HG02970 (cell line): ENCODE results near the gene CT45A3.
"Not testable (repeated sequence)": the region's sequence is repeated elsewhere in the genome, so short reads cannot be mapped to it uniquely, and the experiment has no call there.

ENCODE experiments used
- ATAC-seq: cut with Tn5 transposase; IDR thresholded peaks from one replicate; pipeline ENCODE4 v1.9.1; 2021; ENCODE audit warnings: mild to moderate bottlenecking, moderate library complexity, moderate number of reproducible peaks; ENCODE audit not compliant: unreplicated experiment, low FRiP score

Gene CT45A3

GRCh38 chrX:135768091-135768490 lies at the start of gene CT45A3:
Gene CT45A3 (minus strand): TSS chrX:135768191. CDS start chrX:135764444, 3,747 bp downstream.
- not testable (repeated sequence) for ATAC-seq

- not testable (repeated sequence) for ATAC-seq
Observed at GRCh38 chrX:135802687-135803086, 34.7 kb upstream of the CT45A3 start, which contains the start of gene CT45A6. Gene CT45A6 (minus strand): TSS chrX:135802787. CDS start chrX:135798993, 3,794 bp downstream.

GRCh38 chrX:135785403-135785802 lies 17.4 kb upstream of the CT45A3 start, which contains the start of gene CT45A5:
Gene CT45A5 (minus strand): TSS chrX:135785503. CDS start chrX:135781729, 3,774 bp downstream.
- ATAC-seq = not testable (repeated sequence)

- ATAC-seq = not testable (repeated sequence)
Observed at GRCh38 chrX:135744739-135745138, 23.3 kb downstream of the CT45A3 start.

- ATAC-seq = no peak
Observed at GRCh38 chrX:135741192-135741715, 26.7 kb downstream of the CT45A3 start.

GRCh38 chrX:135740681-135741149 lies 27.3 kb downstream of the CT45A3 start:
- ATAC-seq = no peak

GRCh38 chrX:135737366-135738071 lies 30.5 kb downstream of the CT45A3 start:
- ATAC-seq = no peak

GRCh38 chrX:135734666-135735065 lies 33.3 kb downstream of the CT45A3 start:
- ATAC-seq = not testable (repeated sequence)

GRCh38 chrX:135713795-135714194 lies 54.2 kb downstream of the CT45A3 start:
- no peak for ATAC-seq

- not testable (repeated sequence) for ATAC-seq
Observed at GRCh38 chrX:135713183-135713689, 54.8 kb downstream of the CT45A3 start, which contains the start of gene CT45A1. Gene CT45A1 (plus strand): TSS chrX:135713639. CDS start chrX:135718941, 5,302 bp downstream.
